Uterus (tissue), 4 donors: ENCODE results near the gene MEGF10. TPM values are rescaled to one million over a fixed set of nuclear protein-coding genes. Genes with fewer than 3 reads are reported as not detected.
"Not testable (repeated sequence)": the region's sequence is repeated elsewhere in the genome, so short reads cannot be mapped to it uniquely, and the experiment has no call there.

Experiments
- DNase-seq, 2 donors: peaks; one replicate each; pipeline ENCODE4 v3.0.0-alpha.2; 2019 to 2020
- H3K27ac ChIP-seq, 2 donors: fragments of 200-600 bp; sonication (generic); 1 replicate in 1 of 2; 2 replicates in 1 of 2; pipeline ENCODE4 v1.5.1; 2016 to 2018
- H3K27me3 ChIP-seq, 2 donors: fragments of 200-600 bp; sonication (generic); one replicate each; pipeline ENCODE4 v1.5.1; 2018 to 2019; ENCODE audit warnings: control low read depth in 1 of 2
- H3K36me3 ChIP-seq, 2 donors: fragments of 200-600 bp; sonication (generic); one replicate each; pipeline ENCODE4 v1.5.1; 2019; ENCODE audit warnings: control low read depth in 1 of 2
- H3K4me1 ChIP-seq, 2 donors: fragments of 200-600 bp; sonication (generic); one replicate each; pipeline ENCODE4 v1.5.1; 2018 to 2019; ENCODE audit warnings: control low read depth in 1 of 2
- H3K4me3 ChIP-seq, 2 donors: fragments of 200-600 bp; sonication (generic); 1 replicate in 1 of 2; 2 replicates in 1 of 2; pipeline ENCODE4 v1.5.1; 2018 to 2019; ENCODE audit warnings: mild to moderate bottlenecking in 1 of 2
- H3K9me3 ChIP-seq, 2 donors: fragments of 200-600 bp; sonication (generic); one replicate each; pipeline ENCODE4 v1.5.1; 2019; ENCODE audit warnings: control low read depth in 1 of 2
- POLR2A ChIP-seq, 2 donors: fragments of 450-650 bp; IDR thresholded peaks; one replicate each; pipeline ENCODE4 v1.6.1; 2016; ENCODE audit warnings: antibody characterized with exemption in 2 of 2, mild to moderate bottlenecking in 1 of 2, moderate library complexity in 1 of 2
- intact Hi-C: fragments of 100-400 bp; cut with DNase I; formaldehyde crosslinking; loops from one replicate; pipeline ENCODE4 v1.15.1; 2023; ENCODE audit warnings: low total_unique reads
- total RNA-seq, 4 donors: library from RNA; depleted of rRNA in 3 of 4; stranded (reverse); fragments of >200 nt in 3 of 4; gene quantifications; one replicate each; pipeline versions ENCODE4 v1.1.0 to v1.2.4, GENCODE V29; 2014 to 2023
- TF ChIP-seq, protein P1 (sequence below), 4 experiments: fragments of 200-600 bp in 2 of 4; fragments of 450-650 bp in 2 of 4; sonication (generic) in 2 of 4; IDR thresholded peaks; one replicate each; pipeline ENCODE4 v1.5.1; 2016 to 2019; ENCODE audit warnings: antibody characterized with exemption in 4 of 4, mild to moderate bottlenecking in 2 of 4, moderate library complexity in 1 of 4
- donor health status: DM: yes; HTN: yes; CAD: no.

The MEGF10 gene
- total RNA-seq, 4 donors from 2014 or later: 0.26 to 3.5 (median 1.6) TPM; not detected in 1

DNA sequence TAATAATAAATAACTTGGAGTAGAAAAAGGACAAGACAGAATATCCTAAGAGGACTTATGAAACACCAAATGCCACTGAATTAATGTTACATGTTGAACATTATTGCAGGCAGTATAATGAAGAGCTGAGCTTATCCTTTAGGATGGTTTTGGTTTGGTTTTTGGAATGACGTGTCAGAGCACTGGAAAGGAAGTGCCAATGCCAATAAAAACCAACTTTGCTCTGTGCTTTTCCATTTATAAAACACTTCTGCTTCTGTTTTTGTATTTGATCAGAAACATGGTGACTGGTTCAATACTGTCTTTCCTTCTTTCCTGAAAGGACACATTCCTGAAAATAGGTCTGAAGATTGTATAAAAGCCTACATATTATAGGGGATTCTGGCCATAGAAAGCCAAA lies 4.2 kb downstream of the MEGF10 start:
- no peaks in the 10 kb centered on the region for H3K36me3 ChIP-seq
- DNase-seq: no peak
- H3K9me3 ChIP-seq: no peaks in the 10 kb centered on the region
- no peak overlapping the region for H3K27ac ChIP-seq
- TF ChIP-seq, protein P1, sequence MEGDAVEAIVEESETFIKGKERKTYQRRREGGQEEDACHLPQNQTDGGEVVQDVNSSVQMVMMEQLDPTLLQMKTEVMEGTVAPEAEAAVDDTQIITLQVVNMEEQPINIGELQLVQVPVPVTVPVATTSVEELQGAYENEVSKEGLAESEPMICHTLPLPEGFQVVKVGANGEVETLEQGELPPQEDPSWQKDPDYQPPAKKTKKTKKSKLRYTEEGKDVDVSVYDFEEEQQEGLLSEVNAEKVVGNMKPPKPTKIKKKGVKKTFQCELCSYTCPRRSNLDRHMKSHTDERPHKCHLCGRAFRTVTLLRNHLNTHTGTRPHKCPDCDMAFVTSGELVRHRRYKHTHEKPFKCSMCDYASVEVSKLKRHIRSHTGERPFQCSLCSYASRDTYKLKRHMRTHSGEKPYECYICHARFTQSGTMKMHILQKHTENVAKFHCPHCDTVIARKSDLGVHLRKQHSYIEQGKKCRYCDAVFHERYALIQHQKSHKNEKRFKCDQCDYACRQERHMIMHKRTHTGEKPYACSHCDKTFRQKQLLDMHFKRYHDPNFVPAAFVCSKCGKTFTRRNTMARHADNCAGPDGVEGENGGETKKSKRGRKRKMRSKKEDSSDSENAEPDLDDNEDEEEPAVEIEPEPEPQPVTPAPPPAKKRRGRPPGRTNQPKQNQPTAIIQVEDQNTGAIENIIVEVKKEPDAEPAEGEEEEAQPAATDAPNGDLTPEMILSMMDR (IDR thresholded peaks at IDR 0.05): no peak
- no peak for TF ChIP-seq POLR2A (IDR thresholded peaks at IDR 0.05)
- intact Hi-C loops: no loop called here
- H3K4me3 ChIP-seq: no peak overlapping the region
- no peaks in the 10 kb centered on the region for H3K4me1 ChIP-seq
- H3K27me3 ChIP-seq: no peaks in the 10 kb centered on the region

DNA sequence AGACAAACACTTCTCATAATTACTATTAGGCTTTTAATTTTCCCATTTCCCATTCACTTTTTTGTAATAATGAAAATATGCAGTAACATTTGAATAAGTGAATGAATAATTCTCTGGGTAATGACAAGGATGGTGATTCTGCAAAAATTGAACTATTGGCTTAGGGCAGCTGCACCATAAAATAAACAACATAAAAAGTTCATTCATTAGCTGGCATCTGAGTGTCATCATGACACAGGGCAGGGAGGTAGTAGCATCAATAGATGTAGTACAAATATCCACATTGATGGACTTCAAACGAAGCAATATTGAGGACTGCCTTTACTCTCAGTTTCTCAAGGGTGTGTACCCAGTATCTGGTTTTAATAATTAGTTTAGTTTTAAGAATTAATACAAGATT lies 4.9 kb downstream of the MEGF10 start:
- intact Hi-C loops: no loop called here
- no peak overlapping the region for H3K4me3 ChIP-seq
- H3K4me1 ChIP-seq: no peaks in the 10 kb centered on the region
- no peaks in the 10 kb centered on the region for H3K9me3 ChIP-seq
- H3K27me3 ChIP-seq: no peaks in the 10 kb centered on the region
- no peak for DNase-seq
- TF ChIP-seq POLR2A (IDR thresholded peaks at IDR 0.05): no peak
- TF ChIP-seq, protein P1 (IDR thresholded peaks at IDR 0.05): no peak
- no peak overlapping the region for H3K27ac ChIP-seq
- H3K36me3 ChIP-seq: no peaks in the 10 kb centered on the region

DNA sequence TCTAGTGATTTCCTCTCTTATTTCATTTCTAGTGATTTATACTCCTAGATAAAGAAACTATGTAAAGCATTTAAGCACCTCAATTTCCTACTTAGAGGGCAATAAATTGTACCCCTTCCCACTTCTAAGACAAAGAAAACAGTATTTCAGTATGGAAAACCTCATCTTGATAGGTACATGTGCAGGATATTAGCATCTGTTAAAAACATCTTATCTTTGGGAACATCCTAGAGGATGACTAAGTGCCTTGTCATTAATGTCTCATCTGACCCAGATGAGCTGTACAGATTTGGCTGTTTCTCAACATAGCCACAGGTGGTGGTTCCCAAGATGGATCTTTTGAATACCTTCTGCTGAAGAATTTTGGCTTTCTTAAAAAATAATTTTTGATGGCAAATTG lies 5.7 kb downstream of the MEGF10 start:
- H3K9me3 ChIP-seq: no peaks in the 10 kb centered on the region
- H3K4me3 ChIP-seq: no peak overlapping the region
- no peak for DNase-seq
- intact Hi-C loops: no loop called here
- H3K27me3 ChIP-seq: no peaks in the 10 kb centered on the region
- no peak for TF ChIP-seq POLR2A (IDR thresholded peaks at IDR 0.05)
- TF ChIP-seq, protein P1 (IDR thresholded peaks at IDR 0.05): no peak
- H3K36me3 ChIP-seq: no peaks in the 10 kb centered on the region
- H3K4me1 ChIP-seq: no peaks in the 10 kb centered on the region
- H3K27ac ChIP-seq: no peak overlapping the region

DNA sequence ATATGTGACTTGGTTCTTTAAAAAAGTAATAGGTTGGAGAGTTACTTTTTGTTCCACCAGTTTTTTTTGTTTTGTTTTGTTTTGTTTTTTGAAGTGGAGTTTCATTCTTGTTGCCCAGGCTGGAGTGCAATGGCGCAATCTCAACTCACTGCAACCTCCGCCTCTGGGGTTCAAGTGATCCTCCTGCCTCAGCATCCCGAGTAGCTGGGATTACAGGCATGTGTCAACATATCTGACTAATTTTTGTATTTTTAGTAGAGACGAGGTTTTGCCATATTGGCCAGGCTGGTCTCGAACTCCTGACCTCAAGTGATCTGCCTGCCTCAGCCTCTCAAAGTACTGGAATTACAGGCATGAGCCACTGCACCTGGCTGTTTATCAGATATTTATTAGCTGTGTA lies 6.3 kb downstream of the MEGF10 start:
- H3K27ac ChIP-seq, H3K36me3 ChIP-seq, intact Hi-C loops, H3K4me3 ChIP-seq, H3K9me3 ChIP-seq, H3K27me3 ChIP-seq, H3K4me1 ChIP-seq, DNase-seq: not testable (repeated sequence)

DNA sequence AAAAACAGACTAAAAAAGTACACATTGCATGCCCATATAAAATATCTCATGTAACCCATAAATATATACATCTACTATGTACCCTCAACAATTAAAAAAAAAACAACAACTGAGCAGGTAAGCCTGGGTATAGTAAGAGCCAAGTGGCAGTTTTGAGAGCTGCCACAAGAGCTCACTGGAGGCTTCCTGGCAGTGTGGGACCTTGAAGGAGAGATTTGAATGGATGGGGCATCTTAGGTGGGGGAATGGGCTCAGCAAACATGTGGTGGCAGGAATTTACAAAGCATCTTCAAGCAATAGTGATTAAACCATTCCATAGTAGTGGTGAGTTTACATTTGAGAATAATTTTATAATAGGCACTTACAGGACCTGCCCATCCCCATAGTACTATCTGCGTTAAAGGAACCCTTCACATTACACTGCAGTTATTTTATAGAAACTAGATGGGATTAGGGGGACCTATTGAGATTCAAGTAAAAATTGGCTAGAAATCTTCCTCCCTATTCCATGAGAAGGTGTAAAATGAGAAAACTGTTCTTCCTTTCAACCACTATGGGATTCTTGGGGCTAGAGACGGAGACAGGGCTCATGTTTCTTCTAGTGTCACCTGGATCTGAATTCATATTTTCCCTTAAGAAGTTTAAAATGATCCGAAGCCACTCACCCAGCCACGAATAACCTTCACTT lies 6.9 kb downstream of the MEGF10 start:
- no peaks in the 10 kb centered on the region for H3K4me1 ChIP-seq
- H3K4me3 ChIP-seq: no peak overlapping the region
- no peak for TF ChIP-seq POLR2A (IDR thresholded peaks at IDR 0.05)
- TF ChIP-seq, protein P1 (IDR thresholded peaks at IDR 0.05): no peak
- intact Hi-C loops: no loop called here
- no peak for DNase-seq
- H3K36me3 ChIP-seq: no peaks in the 10 kb centered on the region
- H3K27ac ChIP-seq: no peak overlapping the region
- H3K27me3 ChIP-seq: no peaks in the 10 kb centered on the region
- H3K9me3 ChIP-seq: no peaks in the 10 kb centered on the region

DNA sequence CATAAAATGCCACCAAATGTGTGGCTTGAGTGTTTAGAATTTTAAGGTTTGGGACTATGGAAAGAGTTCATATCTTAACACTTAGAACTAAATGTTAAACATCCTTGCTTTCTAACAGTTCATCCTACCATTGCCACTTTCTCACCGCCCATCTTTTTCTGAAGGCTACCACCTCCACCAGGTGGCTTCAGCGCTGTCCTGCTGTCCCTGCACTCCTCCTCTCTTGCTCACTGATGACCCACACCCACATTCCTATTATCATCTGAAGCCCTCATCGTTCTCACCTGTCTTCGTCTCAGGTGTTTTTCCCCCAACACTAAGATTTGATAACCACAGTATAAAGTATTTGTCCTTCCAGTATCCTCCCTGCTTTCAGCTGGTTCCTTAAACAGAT lies 7.4 kb downstream of the MEGF10 start:
- Histone ChIP-seq H3K4me1 (no peaks in the 10 kb centered on the region), H3K27ac (no peak overlapping the region), H3K9me3 (no peaks in the 10 kb centered on the region), H3K27me3 (no peaks in the 10 kb centered on the region), H3K4me3 (no peak overlapping the region), H3K36me3 (no peaks in the 10 kb centered on the region)
- intact Hi-C loops: no loop called here
- DNase-seq: no peak
- TF ChIP-seq, protein P1 (IDR thresholded peaks at IDR 0.05): no peak
- no peak for TF ChIP-seq POLR2A (IDR thresholded peaks at IDR 0.05)
